Esophagus muscularis mucosa (tissue), 4 donors: ENCODE data around the gene ZNF521. TPM values are rescaled to one million over a fixed set of nuclear protein-coding genes. Genes with fewer than 3 reads are reported as not detected.

ENCODE experiments used
- DNase-seq: peaks from one replicate; pipeline ENCODE4 v3.0.0-alpha.2; 2017; ENCODE audit errors: extremely low spot score
- H3K27ac ChIP-seq, 4 donors: fragments of 200-600 bp; sonication (generic); replicated peaks in 1 of 4; 1 replicate in 3 of 4; 2 replicates in 1 of 4; pipeline ENCODE4 v1.5.1; 2016 to 2019; ENCODE audit warnings: mild to moderate bottlenecking in 1 of 4
- H3K27me3 ChIP-seq, 4 donors: fragments of 200-600 bp; sonication (generic); one replicate each; pipeline versions ENCODE4 v1.5.1 to v1.6.0; 2016 to 2019
- H3K36me3 ChIP-seq, 4 donors: fragments of 200-600 bp; sonication (generic); one replicate each; pipeline ENCODE4 v1.5.1; 2016 to 2019
- H3K4me1 ChIP-seq, 4 donors: fragments of 200-600 bp; sonication (generic); one replicate each; pipeline ENCODE4 v1.5.1; 2016 to 2019
- H3K4me3 ChIP-seq, 4 donors: fragments of 200-600 bp; sonication (generic); 1 replicate in 2 of 4; 2 replicates in 2 of 4; pipeline ENCODE4 v1.5.1; 2016 to 2019; ENCODE audit warnings: mild to moderate bottlenecking in 4 of 4, moderate library complexity in 1 of 4
- H3K9me3 ChIP-seq, 4 donors: fragments of 200-600 bp; sonication (generic); 1 replicate in 3 of 4; 2 replicates in 1 of 4; pipeline ENCODE4 v1.5.1; 2016 to 2019
- EP300 ChIP-seq: sonication (generic); formaldehyde crosslinking; IDR thresholded peaks from one replicate; pipeline ENCODE4 v1.6.1; 2017; ENCODE audit warnings: antibody characterized with exemption
- POLR2A ChIP-seq: fragments of 450-650 bp; IDR thresholded peaks from one replicate; pipeline ENCODE4 v1.6.1; 2017; ENCODE audit warnings: antibody characterized with exemption, moderate library complexity, mild to moderate bottlenecking, low read depth
- POLR2AphosphoS5 ChIP-seq, 2 donors: sonication (generic); formaldehyde crosslinking; IDR thresholded peaks; one replicate each; pipeline ENCODE4 v1.6.1; 2017; ENCODE audit warnings: antibody characterized with exemption in 2 of 2
- WGBS: methylation state at CpG from one replicate; pipeline ENCODE4 v1.1.5; 2018; 5-methylcytosine and 5-hydroxymethylcytosine counted together
- intact Hi-C: fragments of 100-400 bp; cut with DNase I; formaldehyde crosslinking; loops from one replicate; pipeline ENCODE4 v1.15.1; 2023
- total RNA-seq, 4 donors: library from RNA; depleted of rRNA; stranded (reverse); fragments of >200 nt; gene quantifications; one replicate each; pipeline versions ENCODE4 v1.1.0 to v1.2.1, GENCODE V29; 2016
- TF ChIP-seq, protein P1 (sequence below), 3 experiments: fragments of 200-600 bp in 2 of 3; fragments of 450-650 bp in 1 of 3; sonication (generic) in 2 of 3; IDR thresholded peaks; one replicate each; pipeline ENCODE4 v1.5.1; 2017 to 2019; ENCODE audit warnings: antibody characterized with exemption in 3 of 3, mild to moderate bottlenecking in 2 of 3, moderate library complexity in 1 of 3

ZNF521 gene
- total RNA-seq, 4 donors from 2014 or later = 15.6 to 20.6 (median 16.9) TPM

DNA sequence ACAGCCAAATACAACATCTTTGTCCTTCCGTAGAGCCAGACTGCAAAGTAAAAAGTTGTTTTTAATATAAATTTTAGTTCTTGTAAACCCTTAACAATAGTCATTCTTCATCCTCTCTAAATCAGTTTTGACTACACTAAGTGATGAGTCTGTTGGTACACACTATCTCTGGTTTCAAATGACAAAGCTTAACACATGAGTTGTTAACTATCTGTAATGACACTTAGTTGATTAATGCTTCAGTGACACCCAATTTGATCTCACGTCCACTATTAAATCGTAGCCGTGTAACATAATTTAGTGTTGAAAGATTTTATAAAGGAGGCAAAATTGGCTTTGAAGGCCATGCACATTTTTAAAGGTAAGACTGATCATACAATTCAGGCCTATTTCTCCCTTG is 181.6 kb downstream of the ZNF521 start:
- intact Hi-C loops = no loop called here
- TF ChIP-seq EP300 (no peak), POLR2A (no peak), POLR2AphosphoS5 (IDR thresholded peaks at IDR 0.05) (no peak)
- TF ChIP-seq, protein P1, sequence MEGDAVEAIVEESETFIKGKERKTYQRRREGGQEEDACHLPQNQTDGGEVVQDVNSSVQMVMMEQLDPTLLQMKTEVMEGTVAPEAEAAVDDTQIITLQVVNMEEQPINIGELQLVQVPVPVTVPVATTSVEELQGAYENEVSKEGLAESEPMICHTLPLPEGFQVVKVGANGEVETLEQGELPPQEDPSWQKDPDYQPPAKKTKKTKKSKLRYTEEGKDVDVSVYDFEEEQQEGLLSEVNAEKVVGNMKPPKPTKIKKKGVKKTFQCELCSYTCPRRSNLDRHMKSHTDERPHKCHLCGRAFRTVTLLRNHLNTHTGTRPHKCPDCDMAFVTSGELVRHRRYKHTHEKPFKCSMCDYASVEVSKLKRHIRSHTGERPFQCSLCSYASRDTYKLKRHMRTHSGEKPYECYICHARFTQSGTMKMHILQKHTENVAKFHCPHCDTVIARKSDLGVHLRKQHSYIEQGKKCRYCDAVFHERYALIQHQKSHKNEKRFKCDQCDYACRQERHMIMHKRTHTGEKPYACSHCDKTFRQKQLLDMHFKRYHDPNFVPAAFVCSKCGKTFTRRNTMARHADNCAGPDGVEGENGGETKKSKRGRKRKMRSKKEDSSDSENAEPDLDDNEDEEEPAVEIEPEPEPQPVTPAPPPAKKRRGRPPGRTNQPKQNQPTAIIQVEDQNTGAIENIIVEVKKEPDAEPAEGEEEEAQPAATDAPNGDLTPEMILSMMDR (IDR thresholded peaks at IDR 0.05) = no peak
- Histone ChIP-seq H3K36me3 (no peaks in the 10 kb centered on the region), H3K4me1 (peaks cover 0 to 10% (median 2%) of the 10 kb centered on the region in 4 donors), H3K9me3 (no peaks in the 10 kb centered on the region), H3K4me3 (no peak overlapping the region), H3K27ac (no peak overlapping the region), H3K27me3 (no peaks in the 10 kb centered on the region)
- WGBS = 95% methylated on average over 4 of the region's 4 CpGs
- DNase-seq = no peak

DNA sequence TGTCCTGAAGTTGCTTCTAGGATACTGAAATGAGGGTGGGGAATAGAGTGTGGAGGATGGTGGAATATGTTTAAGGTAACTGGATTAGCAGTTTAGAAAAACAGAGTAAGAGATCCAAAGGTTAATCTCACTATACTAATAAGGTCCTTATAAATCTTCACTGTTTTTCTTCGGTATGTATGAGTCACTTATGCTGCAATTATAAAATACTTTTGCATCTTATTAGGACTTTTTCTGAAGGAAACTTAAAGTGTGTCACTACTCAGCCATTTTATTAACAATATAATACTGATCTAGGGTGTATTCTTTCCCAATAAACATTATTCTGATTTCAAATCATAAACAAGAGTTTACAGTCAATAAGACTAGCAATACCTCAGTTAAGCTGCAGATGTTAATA is 182.3 kb downstream of the ZNF521 start:
- peaks cover 0 to 12% (median 3%) of the 10 kb centered on the region in 4 donors for H3K4me1 ChIP-seq
- H3K9me3 ChIP-seq = no peaks in the 10 kb centered on the region
- no peak for DNase-seq
- H3K4me3 ChIP-seq = no peak overlapping the region
- intact Hi-C loops = no loop called here
- H3K27ac ChIP-seq = no peak overlapping the region
- WGBS = 70% methylated on average over 1 of the region's 1 CpG
- H3K27me3 ChIP-seq = no peaks in the 10 kb centered on the region
- no peaks in the 10 kb centered on the region for H3K36me3 ChIP-seq
- TF ChIP-seq EP300 (no peak), POLR2AphosphoS5 (IDR thresholded peaks at IDR 0.05) (no peak)
- TF ChIP-seq, protein P1 (IDR thresholded peaks at IDR 0.05) = no peak

DNA sequence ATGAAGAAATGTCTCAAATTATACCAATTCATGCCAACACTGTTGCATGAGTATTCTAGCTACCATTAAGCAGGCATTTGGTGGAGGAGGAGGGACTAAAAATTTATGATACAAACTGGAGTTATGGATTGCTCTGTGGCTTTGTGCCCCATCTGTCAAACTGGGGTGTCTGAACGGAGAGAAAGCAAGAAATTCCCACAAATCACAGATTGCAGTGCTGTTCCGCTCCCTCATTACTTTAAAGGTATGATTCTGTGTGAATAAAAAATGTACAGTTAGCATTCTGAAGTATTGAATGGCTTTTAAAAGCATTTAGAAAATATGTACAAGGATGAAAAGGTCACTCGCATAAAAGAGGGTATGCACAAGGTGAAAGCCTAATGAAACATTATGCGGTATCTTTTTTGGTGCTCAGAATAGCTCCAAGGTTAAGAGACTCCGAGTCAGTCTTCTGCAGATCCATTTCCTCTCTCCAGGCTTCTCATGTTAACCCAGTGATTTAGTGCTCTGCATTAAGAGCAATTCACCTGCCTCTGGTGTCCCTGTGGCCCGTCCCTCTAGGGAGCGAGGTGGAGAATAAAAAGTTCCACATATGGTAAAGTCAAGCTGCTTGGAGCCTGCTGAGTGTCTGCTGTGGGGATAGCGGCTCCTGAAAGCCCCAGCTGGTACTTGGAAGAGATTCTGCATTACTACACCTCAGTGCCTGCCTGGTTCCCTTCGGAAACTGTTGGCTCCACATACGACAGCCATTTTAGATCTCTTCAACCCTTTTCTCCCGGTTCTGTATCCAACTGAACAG is 184.2 kb downstream of the ZNF521 start:
- no peak overlapping the region for H3K4me3 ChIP-seq
- TF ChIP-seq POLR2AphosphoS5 (IDR thresholded peaks at IDR 0.05) = no peak
- no peak for TF ChIP-seq POLR2A
- TF ChIP-seq, protein P1 (IDR thresholded peaks at IDR 0.05) = no peak
- no peak for TF ChIP-seq EP300
- H3K27me3 ChIP-seq = peaks cover 0 to 3% (median 0%) of the 10 kb centered on the region in 4 donors
- no peak for DNase-seq
- intact Hi-C loops = no loop called here
- no peaks in the 10 kb centered on the region for H3K9me3 ChIP-seq
- H3K27ac ChIP-seq = no peak overlapping the region
- H3K4me1 ChIP-seq = peaks cover 0 to 16% (median 9%) of the 10 kb centered on the region in 4 donors
- no peaks in the 10 kb centered on the region for H3K36me3 ChIP-seq
- WGBS = 94% methylated on average over 11 of the region's 11 CpGs

DNA sequence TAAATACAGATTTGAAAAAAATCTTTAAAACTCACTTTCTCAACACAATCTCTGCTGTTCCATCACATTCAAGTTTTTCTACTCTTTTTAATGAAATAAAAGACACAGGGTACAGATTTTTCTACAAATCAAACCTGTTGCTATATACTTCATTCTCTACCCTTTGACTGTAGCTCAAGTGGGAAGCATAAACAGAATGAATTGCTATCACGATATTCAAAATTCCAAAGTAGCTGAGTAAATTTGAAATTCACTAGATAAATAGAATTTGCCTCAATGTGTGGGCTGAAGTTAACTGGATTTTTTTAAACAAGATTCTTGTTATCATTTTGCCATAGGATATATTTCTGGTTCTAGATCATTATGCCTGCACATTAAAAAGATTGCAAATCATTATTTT is 185.9 kb downstream of the ZNF521 start:
- Histone ChIP-seq H3K27ac (no peak overlapping the region), H3K27me3 (peaks cover 0 to 3% (median 0%) of the 10 kb centered on the region in 4 donors), H3K4me1 (peaks cover 0 to 16% (median 9%) of the 10 kb centered on the region in 4 donors), H3K9me3 (no peaks in the 10 kb centered on the region), H3K36me3 (no peaks in the 10 kb centered on the region), H3K4me3 (no peak overlapping the region)
- TF ChIP-seq, protein P1 (IDR thresholded peaks at IDR 0.05) = no peak
- no peak for TF ChIP-seq POLR2A
- TF ChIP-seq EP300 = no peak
- no peak for TF ChIP-seq POLR2AphosphoS5 (IDR thresholded peaks at IDR 0.05)
- DNase-seq = no peak
- intact Hi-C loops = no loop called here
- WGBS = 71% methylated on average over 1 of the region's 1 CpG
